Measurements from ENCODE around the gene CALCOCO1.
"Not testable (repeated sequence)": the region's sequence is repeated elsewhere in the genome, so short reads cannot be mapped to it uniquely, and the experiment has no call there.

CALCOCO1 gene

DNA sequence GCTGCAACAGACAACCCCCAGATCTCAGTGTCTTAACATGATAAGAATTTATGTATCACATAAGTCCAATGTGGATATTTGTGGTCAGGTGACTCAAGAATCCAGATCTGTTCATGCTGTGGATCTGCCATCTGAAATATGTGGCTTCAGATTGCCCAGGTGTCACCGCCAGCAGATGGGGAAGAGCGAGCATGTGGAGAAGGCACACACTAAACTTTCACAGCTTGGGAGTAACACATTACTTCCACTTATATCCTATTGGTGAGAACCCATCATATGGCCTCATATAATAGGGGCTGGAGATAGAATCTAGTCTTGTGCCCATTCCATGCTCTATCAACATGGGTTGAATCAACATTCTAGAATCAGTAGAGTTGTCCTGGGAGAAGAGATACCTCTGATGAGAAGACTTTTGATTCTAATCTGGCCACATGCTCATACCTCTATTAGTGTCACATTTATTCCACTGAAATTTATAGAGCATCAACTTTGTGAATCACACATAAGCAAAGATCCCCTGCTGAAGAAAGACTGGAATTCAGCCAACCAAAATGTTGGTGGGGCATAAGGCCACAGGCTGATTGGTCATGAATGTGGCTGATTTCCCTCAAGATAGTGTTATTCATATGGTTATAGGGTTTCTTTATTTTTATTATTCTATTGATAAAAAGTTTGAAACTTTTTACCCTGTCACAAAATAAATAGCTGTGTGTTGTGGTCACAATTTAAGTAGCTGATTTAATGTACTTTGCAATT, 6.0 kb upstream of the CALCOCO1 start:
- no peak for FAIRE-seq

DNA sequence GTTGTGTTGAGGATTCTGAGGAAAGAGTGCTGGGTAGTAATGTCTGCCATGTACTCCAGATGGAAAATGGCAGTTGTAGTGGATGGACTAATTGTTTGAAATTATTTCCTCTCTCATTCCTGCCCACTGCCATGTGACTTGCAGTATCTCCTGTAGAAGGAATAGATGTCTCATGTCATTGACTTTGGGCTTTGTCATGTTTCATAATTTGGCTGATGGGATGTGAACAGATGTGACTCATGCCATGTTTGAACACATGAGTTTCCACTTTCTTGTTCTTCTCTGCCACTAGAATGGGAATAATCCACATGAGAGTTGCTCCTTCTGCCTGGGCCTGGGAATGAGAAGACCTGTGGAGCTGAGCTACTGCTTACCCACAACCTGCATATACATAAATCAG, 2.4 kb upstream of the CALCOCO1 start:
- FAIRE-seq = no peak

DNA sequence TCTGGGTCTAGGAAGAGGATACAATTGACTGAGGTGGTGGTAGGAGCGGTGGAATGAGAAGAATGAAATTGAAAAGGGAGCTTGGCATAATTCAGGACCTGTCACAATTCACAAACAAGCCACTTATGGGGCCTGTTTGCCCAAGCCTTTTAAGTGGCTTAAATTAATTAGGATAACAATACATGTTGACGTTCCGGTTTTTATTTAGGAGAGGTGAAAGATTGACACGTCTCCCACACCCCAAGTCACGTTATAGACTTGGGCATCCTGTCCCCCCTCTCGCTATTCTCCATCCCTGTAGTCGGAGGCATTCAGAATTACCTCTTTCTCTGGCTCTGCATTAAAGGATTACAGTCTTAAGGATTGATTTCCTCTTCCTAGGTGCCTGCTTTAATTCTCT, 954 bp upstream of the CALCOCO1 start:
- FAIRE-seq = no peak

DNA sequence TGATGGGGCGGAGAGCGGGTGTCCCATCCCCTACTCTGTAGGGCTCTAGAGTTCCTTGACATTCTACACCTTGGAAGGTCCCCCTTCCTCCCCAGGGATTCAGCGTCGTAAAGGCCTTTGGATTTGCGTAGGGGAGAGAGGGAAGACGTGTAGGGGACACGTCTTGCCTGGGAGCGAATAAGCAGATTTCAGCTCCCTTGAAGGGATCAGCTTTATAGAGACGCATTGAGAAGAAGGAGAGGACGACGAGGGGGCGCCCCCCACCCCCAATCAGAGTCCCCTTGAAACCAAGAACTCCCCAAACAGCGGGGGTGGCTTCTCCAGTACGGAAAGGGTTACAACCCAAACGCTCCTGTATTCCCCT, 324 bp downstream of the CALCOCO1 start:
- no peak for FAIRE-seq

- FAIRE-seq = no peak
Observed at GRCh38 chr12:53726341-53726740, 911 bp downstream of the CALCOCO1 start.

GRCh38 chr12:53725824-53726223, 1.4 kb downstream of the CALCOCO1 start:
- FAIRE-seq = no peak

DNA sequence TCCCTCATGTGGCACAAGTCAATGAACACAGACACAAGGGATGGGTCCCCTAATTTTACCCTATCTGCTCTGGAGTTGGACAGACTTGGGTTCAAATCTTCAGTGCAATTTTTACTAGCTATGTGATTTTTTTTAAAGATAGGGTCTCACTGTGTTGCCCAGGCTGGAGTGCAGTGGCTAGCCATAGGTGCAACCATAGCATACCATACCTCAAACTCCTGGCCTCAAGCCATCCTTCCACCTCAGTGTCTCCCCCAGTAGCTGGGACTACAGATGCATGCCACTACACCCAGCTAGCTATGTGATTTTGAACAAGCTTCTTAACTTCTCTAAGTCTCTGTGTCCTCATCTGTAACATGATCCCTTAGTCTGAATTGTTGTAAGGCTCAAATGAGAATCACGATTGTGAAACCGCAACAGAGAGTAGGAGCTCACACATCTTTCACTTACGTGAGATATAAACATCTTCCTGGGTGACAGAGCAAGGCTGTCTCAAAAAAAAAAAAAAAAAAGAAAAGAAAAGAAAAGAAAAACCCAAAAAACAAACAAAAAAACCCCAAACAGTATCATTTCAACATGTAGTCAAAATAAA, 4.7 kb downstream of the CALCOCO1 start:
- no peak for FAIRE-seq

- no peak for FAIRE-seq
Observed at GRCh38 chr12:53720946-53721345, 6.3 kb downstream of the CALCOCO1 start.

DNA sequence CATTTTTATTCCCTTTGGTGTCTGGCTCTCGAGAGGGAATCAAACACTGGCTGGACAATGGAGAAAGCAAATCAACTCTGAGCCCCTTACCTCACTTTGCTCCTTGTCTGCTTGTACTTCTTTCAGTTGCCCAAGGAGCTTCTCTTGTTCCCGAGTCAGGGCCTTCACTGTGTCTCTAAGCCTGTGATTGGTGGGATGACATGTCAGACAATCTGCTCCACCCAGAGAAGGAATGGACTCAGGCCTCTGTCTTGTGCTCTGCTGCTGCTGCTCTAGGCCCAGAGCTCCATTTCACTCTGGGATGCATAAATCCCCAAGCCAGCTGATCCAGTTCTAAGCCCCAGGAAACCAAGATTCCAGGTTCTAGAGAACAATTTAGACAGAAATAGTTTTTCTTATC, 7.6 kb downstream of the CALCOCO1 start:
- FAIRE-seq = no peak

GRCh38 chr12:53718567-53718966, 8.7 kb downstream of the CALCOCO1 start:
- FAIRE-seq = not testable (repeated sequence)

DNA sequence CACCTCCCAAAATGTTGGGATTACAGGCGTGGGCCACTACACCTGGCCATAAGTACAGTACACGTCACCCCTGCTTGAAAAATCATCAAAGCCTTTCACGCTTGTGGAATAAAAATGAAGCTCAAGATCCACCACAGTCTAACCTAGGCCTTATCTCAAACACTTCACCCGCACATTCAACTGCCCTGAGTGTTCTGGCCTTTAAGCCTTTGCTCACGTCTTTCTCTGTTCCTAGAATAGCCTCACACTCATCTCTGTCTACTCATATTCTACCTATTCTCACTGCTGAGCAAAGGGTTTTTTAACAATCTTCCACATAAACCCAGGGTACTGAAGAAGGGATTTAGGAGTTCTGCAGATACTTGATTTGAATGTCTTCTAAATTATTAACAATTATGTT, 9.9 kb downstream of the CALCOCO1 start:
- FAIRE-seq = no peak

GRCh38 chr12:53714004-53714403, 13.2 kb downstream of the CALCOCO1 start:
- FAIRE-seq = no peak

GRCh38 chr12:53713516-53713915, 13.7 kb downstream of the CALCOCO1 start:
- no peak for FAIRE-seq

DNA sequence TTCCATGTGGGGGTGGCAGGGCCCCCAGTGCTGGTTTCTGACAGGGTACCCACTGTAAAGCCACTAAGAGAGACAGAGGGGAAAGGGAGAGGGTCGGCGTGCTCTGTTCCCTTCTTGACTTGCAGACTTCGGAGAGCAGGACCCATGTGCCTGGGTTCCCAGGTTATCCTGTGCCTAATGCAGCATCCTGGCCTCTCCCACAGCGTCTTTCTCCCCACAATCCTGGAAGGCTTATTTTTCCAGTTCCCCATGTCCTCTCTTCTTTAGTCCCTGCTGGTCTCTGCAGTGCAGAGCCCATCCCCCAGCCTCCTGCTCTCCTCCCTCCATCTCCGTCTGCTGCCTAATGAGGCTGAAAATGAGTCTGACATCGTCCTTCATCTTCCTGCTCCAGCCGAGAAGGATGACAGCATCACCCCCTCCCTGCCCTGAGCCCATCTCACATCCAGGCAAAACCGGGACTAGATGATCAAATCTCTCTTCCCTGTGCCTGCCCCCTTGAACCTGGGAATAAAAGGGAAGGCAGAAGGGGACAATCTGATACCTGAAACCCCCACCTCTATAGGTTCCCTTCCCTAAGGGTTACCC, 15.1 kb downstream of the CALCOCO1 start:
- no peak for FAIRE-seq

DNA sequence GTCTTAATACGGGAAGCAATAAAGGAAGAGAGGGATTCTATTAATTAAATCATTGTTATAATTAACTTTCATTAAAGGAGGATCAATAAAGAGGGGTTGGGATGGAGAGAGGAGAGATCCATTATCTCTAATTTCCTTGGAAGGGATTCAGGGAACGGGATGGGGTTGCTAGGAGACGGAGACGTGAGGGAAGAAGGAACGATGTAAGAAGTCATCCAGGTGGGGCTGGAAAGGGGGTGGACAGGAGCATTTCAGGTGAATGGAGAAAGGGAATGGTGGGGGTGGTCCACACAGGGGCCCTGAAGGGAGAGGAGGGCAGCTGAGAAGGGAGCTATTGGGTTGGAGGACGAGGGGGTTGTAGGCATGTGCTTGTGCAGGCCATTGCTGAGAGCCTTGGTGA, 17.2 kb downstream of the CALCOCO1 start:
- no peak for FAIRE-seq

DNA sequence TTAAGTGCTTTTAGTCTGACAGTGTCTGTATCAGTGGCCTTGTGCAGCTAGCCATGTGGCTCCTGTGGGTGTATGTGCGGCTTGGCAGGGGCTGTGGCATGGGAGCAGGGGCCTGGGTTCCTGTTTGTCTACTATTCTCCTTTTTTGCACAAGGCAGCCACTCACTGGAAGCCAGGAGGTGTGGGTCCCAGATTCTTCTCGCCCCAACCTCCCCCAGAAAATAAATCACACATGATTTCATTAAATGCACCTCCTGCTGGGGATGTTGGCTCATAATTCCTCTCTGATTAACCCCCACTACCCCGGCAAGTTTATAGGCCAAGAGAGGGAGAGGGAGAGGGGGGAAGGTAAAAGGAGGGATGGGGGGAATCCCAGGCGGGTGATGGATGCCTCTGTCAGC, 17.6 kb downstream of the CALCOCO1 start:
- no peak for FAIRE-seq

DNA sequence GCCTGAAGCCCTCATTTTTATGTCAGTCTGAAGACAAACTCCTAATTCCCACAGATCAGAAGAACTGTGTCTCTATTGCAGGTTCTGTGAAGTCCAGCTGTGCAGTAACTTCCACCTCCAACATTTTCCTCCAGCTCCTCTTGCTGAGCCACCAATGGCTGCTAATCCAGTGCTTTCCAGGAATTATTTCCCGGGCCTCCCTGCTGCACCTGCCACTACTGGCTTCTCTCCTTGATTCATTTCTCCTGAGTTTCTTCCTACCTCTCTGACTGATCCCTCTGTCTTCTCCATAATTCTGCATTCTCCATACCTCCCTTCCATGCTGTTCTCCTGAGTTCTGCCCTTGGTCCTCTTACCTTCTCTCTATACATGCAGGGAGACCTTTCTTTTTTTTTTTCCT, 21.2 kb downstream of the CALCOCO1 start:
- no peak for FAIRE-seq

DNA sequence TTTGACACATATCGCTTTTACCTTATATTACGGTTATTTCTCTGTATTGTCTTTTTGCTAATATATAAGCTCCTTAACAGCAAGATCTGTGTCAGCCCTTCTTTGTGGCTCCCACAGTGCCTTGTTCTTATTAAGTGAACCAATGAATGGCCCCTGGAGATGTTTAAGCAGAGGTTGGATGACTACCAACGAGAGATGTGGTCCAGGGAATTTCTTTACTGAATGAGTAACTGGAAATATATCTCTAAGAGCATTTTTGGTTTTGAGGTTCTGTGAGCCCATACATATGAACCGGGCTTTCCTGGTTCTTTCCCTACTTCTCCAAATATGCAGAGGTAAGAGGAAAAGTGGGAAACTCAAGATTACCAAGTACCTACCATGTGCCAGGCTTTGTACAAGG, 23.5 kb downstream of the CALCOCO1 start:
- no peak for FAIRE-seq

- no peak for FAIRE-seq
Observed at GRCh38 chr12:53701518-53702264, 25.6 kb downstream of the CALCOCO1 start.

GRCh38 chr12:53700567-53700966, 26.7 kb downstream of the CALCOCO1 start:
- FAIRE-seq = no peak

- FAIRE-seq = no peak
Observed at GRCh38 chr12:53699678-53700025, 27.6 kb downstream of the CALCOCO1 start.

GRCh38 chr12:53698948-53699677, 28.1 kb downstream of the CALCOCO1 start:
- no peak for FAIRE-seq

All from colon (tissue), 2 donors.